K562 (cell line): ENCODE data around the gene BRME1. TPM values are rescaled to one million over a fixed set of nuclear protein-coding genes. Genes with fewer than 3 reads are reported as not detected.

Experiments
- ATAC-seq: fragments of 200-7000 bp; cut with Tn5 transposase; 3 replicates; pipeline ENCODE4 v1.9.1; 2020; ENCODE audit warnings: moderate library complexity
- BruUV-seq: library from RNA; stranded (reverse); fragments of 400-500 nt; replicated peaks from 2 replicates; lab custom pipeline; 2021; lab: Mats Ljungman, UMichigan
- CTCF ChIA-PET: fragments of 300-600 bp; formaldehyde crosslinking; extraction: SDS; loops from one replicate; lab custom pipeline; 2021; ENCODE audit warnings: low intra/inter-chr PET ratio; lab: Yijun Ruan, JAX
- POLR2A ChIA-PET: fragments of 300-600, 350-650 bp; sonication (Branson Sonifier 250); formaldehyde crosslinking; extraction: SDS; loops from one replicate; lab custom pipeline; 2021; ENCODE audit warnings: antibody characterized with exemption, inconsistent platforms; lab: Yijun Ruan, JAX
- DNase-seq, 4 experiments: peaks; one replicate each; pipeline versions ENCODE4 v3.0.0 to v3.0.0-alpha.2; 2011 to 2018; ENCODE audit warnings: low spot score in 3 of 4, mixed read lengths in 3 of 4; ENCODE audit errors: extremely low read depth in 1 of 4
- FAIRE-seq: peaks from 2 replicates; lab custom pipeline; 2011; peaks lifted over from hg19 to GRCh38; lab: Jason Lieb, UNC
- H2AFZ ChIP-seq: 2 replicates; pipeline ENCODE4 v1.6.0; 2011; ENCODE audit warnings: low read depth, low read length, control low read depth, inconsistent platforms
- H3K27ac ChIP-seq: fragments of 200-600 bp; 3 replicates; pipeline ENCODE4 v1.8.0; 2011; ENCODE audit warnings: low read depth, mild to moderate bottlenecking, control low read depth, inconsistent platforms, low read length, moderate library complexity, mixed read lengths; ENCODE audit errors: extremely low read depth
- H3K27me3 ChIP-seq, 2 experiments: fragments of 300-600 bp in 1 of 2; 2 replicates in 1 of 2; 3 replicates in 1 of 2; pipeline versions ENCODE4 v1.6.0 to v1.8.0; 2011; ENCODE audit warnings: inconsistent platforms in 2 of 2, low read length in 2 of 2, mild to moderate bottlenecking in 1 of 2, mixed read lengths in 1 of 2, moderate library complexity in 1 of 2; ENCODE audit not compliant: control insufficient read depth in 2 of 2, insufficient read depth in 2 of 2
- H3K36me3 ChIP-seq: fragments of 300-600 bp; 3 replicates; pipeline ENCODE4 v1.8.0; 2011; ENCODE audit warnings: mild to moderate bottlenecking, low read length, inconsistent platforms; ENCODE audit not compliant: control insufficient read depth, insufficient read depth
- H3K4me1 ChIP-seq, 2 experiments: fragments of 200-600 bp in 1 of 2; replicated peaks in 1 of 2; 2 replicates in 1 of 2; 3 replicates in 1 of 2; pipeline versions ENCODE4 v1.5.1 to v1.8.0; 2011; ENCODE audit warnings: inconsistent platforms in 2 of 2, low read length in 2 of 2, mild to moderate bottlenecking in 1 of 2, mixed read lengths in 1 of 2, moderate library complexity in 1 of 2; ENCODE audit not compliant: control insufficient read depth in 2 of 2, insufficient read depth in 2 of 2
- H3K4me2 ChIP-seq: 2 replicates; pipeline ENCODE4 v1.6.1; 2011; ENCODE audit warnings: low read length, control low read depth, inconsistent platforms, mixed read lengths; ENCODE audit not compliant: insufficient read depth
- H3K4me3 ChIP-seq: fragments of 200-600 bp; sonication (generic), shearing (Covaris generic); 2 replicates; pipeline ENCODE4 v1.5.1; 2016; ENCODE audit warnings: control low read depth, inconsistent platforms
- H3K79me2 ChIP-seq: fragments of 200-600 bp; 3 replicates; pipeline ENCODE4 v1.8.0; 2011; ENCODE audit warnings: low read length, inconsistent platforms; ENCODE audit not compliant: control insufficient read depth, insufficient read depth
- H3K9ac ChIP-seq, 2 experiments: 2 replicates each; pipeline versions ENCODE4 v1.6.0 to v1.6.1; 2011; ENCODE audit warnings: low read depth in 2 of 2, low read length in 2 of 2, control low read depth in 1 of 2, inconsistent platforms in 1 of 2, mild to moderate bottlenecking in 1 of 2, mixed read lengths in 1 of 2; ENCODE audit not compliant: insufficient read depth in 1 of 2
- H3K9me1 ChIP-seq: one replicate; pipeline ENCODE4 v1.6.0; 2011; ENCODE audit warnings: inconsistent platforms, mild to moderate bottlenecking, low read length, moderate library complexity; ENCODE audit not compliant: control insufficient read depth, insufficient read depth
- H3K9me3 ChIP-seq: replicated peaks from 2 replicates; pipeline ENCODE4 v1.5.1; 2011; ENCODE audit warnings: low read depth, low read length, inconsistent platforms; ENCODE audit not compliant: control insufficient read depth, insufficient read depth
- H4K20me1 ChIP-seq: replicated peaks from 2 replicates; pipeline ENCODE4 v1.6.1; 2011; ENCODE audit warnings: low read length, inconsistent platforms, mixed read lengths; ENCODE audit not compliant: control insufficient read depth, insufficient read depth
- ARNT ChIP-seq, 2 experiments: fragments of 450-650 bp; IDR thresholded peaks; 2 replicates each; pipeline ENCODE4 v1.6.1; 2016; ENCODE audit warnings: mild to moderate bottlenecking in 1 of 2
- ATF7 ChIP-seq: fragments of 450-650 bp; IDR thresholded peaks from 2 replicates; pipeline ENCODE4 v1.7.1; 2014; ENCODE audit warnings: mild to moderate bottlenecking, moderate library complexity
- BACH1 ChIP-seq: fragments of 200-800 bp; sonication (Bioruptor generic); IDR thresholded peaks from 2 replicates; pipeline ENCODE4 v1.6.1; 2016; ENCODE audit warnings: missing genetic modification characterization, missing compliant biosample characterization
- CCAR2 ChIP-seq: fragments of 200-400 bp; formaldehyde crosslinking; IDR thresholded peaks from 2 replicates; pipeline ENCODE4 v1.6.1; 2017; ENCODE audit warnings: mild to moderate bottlenecking, low read depth, low read length
- ETV1 ChIP-seq: fragments of 450-650 bp; conservative IDR thresholded peaks from 2 replicates; pipeline ENCODE4 v1.6.1; 2016; ENCODE audit warnings: missing genetic modification characterization, control low read depth, low read depth, missing compliant biosample characterization
- ETV5 ChIP-seq: sonication (generic); formaldehyde crosslinking; IDR thresholded peaks from 2 replicates; pipeline ENCODE4 v1.4.0; 2020; ENCODE audit warnings: low read depth, mild to moderate bottlenecking, missing genetic modification reagents
- HMBOX1 ChIP-seq: sonication (generic); IDR thresholded peaks from 2 replicates; pipeline ENCODE4 v1.6.1; 2016
- ILF3 ChIP-seq: fragments of 450-650 bp; IDR thresholded peaks from 2 replicates; pipeline ENCODE4 v1.6.1; 2018; ENCODE audit warnings: antibody characterized with exemption, mild to moderate bottlenecking, moderate library complexity, borderline replicate concordance
- MNT ChIP-seq, 2 experiments: fragments of 450-650 bp; conservative IDR thresholded peaks; 2 replicates each; pipeline ENCODE4 v1.6.1; 2017; ENCODE audit warnings: mild to moderate bottlenecking in 2 of 2, moderate library complexity in 2 of 2
- MYNN ChIP-seq, 2 experiments: sonication (generic); formaldehyde crosslinking in 1 of 2; IDR thresholded peaks; 2 replicates each; pipeline versions ENCODE4 v1.5.0 to v1.6.1; 2016 to 2020; ENCODE audit warnings: antibody characterized with exemption in 1 of 2, missing genetic modification reagents in 1 of 2
- PPARD ChIP-seq: fragments of 250-450 bp; sonication (Bioruptor Pico); IDR thresholded peaks from 2 replicates; pipeline ENCODE4 v1.8.0; 2022; ENCODE audit warnings: inconsistent platforms, mild to moderate bottlenecking, moderate library complexity
- ZNF12 ChIP-seq: sonication (generic); formaldehyde crosslinking; IDR thresholded peaks from 2 replicates; pipeline ENCODE4 v1.4.0; 2020; ENCODE audit warnings: mild to moderate bottlenecking, missing genetic modification reagents
- ZNF518B ChIP-seq: fragments of 250-450 bp; sonication (Bioruptor Pico); IDR thresholded peaks from 2 replicates; pipeline ENCODE4 v1.5.0; 2021; ENCODE audit warnings: mild to moderate bottlenecking, moderate library complexity
- ZNF717 ChIP-seq: fragments of 250-450 bp; sonication (Bioruptor Pico); IDR thresholded peaks from 2 replicates; pipeline ENCODE4 v1.5.0; 2021
- ZNF778 ChIP-seq: fragments of 450-650 bp; formaldehyde crosslinking; IDR thresholded peaks from 2 replicates; pipeline ENCODE4 v1.4.0; 2020; ENCODE audit warnings: mild to moderate bottlenecking, moderate library complexity
- WGBS: fragments of 100-300 bp; shearing (Covaris generic); methylation state at CpG from one replicate; pipeline ENCODE4 v1.1.6; 2016; ENCODE audit warnings: low coverage, mixed read lengths; ENCODE audit not compliant: insufficient coverage; ENCODE audit errors: missing lambda C conversion rate; 5-methylcytosine and 5-hydroxymethylcytosine counted together
- in situ Hi-C: fragments of 300-500 bp; cut with MboI; formaldehyde crosslinking; loops from 4 replicates; pipeline ENCODE4 v1.15.0; 2018; ENCODE audit warnings: inconsistent platforms, mixed read lengths
- intact Hi-C: fragments of 100-400 bp; cut with micrococcal nuclease; formaldehyde crosslinking; loops from 2 replicates; pipeline ENCODE4 v1.14.2; 2022
- polyA plus RNA-seq, 8 experiments: library from polyadenylated mRNA; depleted of rRNA in 4 of 8; stranded (reverse) in 5 of 8; unstranded in 3 of 8; fragments of >200 nt; fragmentation: Nextera tagmentation in 2 of 8; fragmentation: Illumina TruSeq in 1 of 8; extraction: Ambion mirVana in 2 of 8; extraction: Trizol in 1 of 8; gene quantifications; 2 replicates each; pipeline versions ENCODE4 v1.2.1 to v1.2.3, GENCODE V29; 2011 to 2014; ENCODE audit warnings: inconsistent platforms in 1 of 8, missing spikeins in 1 of 8
- total RNA-seq, 7 experiments: library from RNA; depleted of rRNA in 6 of 7; stranded (reverse); fragments of >200 nt in 6 of 7; fragmentation: Illumina TruSeq in 2 of 7; extraction: Trizol in 2 of 7; gene quantifications; 2 replicates each; pipeline versions ENCODE4 v1.2.1 to v1.2.3, GENCODE V29; 2011 to 2021; ENCODE audit warnings: low replicate concordance in 1 of 7

BRME1 gene
- total and polyA plus RNA-seq, 9 of the 15 experiments (the other 6 are each of a cell fraction or from before 2014, with no cell fraction given), result 0.75 to 6.1 (median 3.6) TPM

GRCh38 chr19:13920940-13921747, 15.2 kb upstream of the BRME1 start:
- ATAC-seq, result peak; percentile 98
- no peak overlapping the region for H3K9ac ChIP-seq
- FAIRE-seq, result peak; percentile 99
- POLR2A ChIA-PET, result interaction anchor here (0.5 to 4.3 kb wide), 6 partner anchors 11 to 324 kb away, joined by 3 to 21 read pairs (median 4); no protein-coding TSS in a partner anchor
- peak overlapping the region; percentile 78 for H2AFZ ChIP-seq
- CTCF ChIA-PET, result no interaction called here
- no peaks in the 10 kb centered on the region; a peak in 1 of 5 replicates for H3K27me3 ChIP-seq
- intact Hi-C loops (no loop called here), in situ Hi-C loops (no loop called here)
- WGBS, result 55% methylated on average over 2 of the region's 2 CpGs
- H3K9me3 ChIP-seq, result peaks cover 6% of the 10 kb centered on the region
- H3K27ac ChIP-seq, result peak overlapping the region; percentile 55
- no peak overlapping the region for H3K4me3 ChIP-seq
- H3K36me3 ChIP-seq, result peaks cover 62% of the 10 kb centered on the region
- H3K9me1 ChIP-seq, result peaks cover 3% of the 10 kb centered on the region
- H3K79me2 ChIP-seq, result no peaks in the 10 kb centered on the region
- H3K4me2 ChIP-seq, result peak overlapping the region; percentile 20
- BruUV-seq, result no TSS peak
- DNase-seq, result peak; percentile 74 to 80 (median 78)
- no peaks in the 10 kb centered on the region for H4K20me1 ChIP-seq
- H3K4me1 ChIP-seq, result peaks cover 0 to 13% of the 10 kb centered on the region in 2 experiments; a peak in 1 of 5 replicates
- TF ChIP-seq MYNN (IDR thresholded peaks at IDR 0.05) (no peak), MYNN (CRISPR knock-in tag; IDR thresholded peaks at IDR 0.05) (no peak), ZNF778 (CRISPR knock-in tag) (no peak), PPARD (CRISPR knock-in tag) (no peak), ZNF717 (CRISPR knock-in tag) (no peak), ARNT (IDR thresholded peaks at IDR 0.05) (peak in 1 of 2 experiments; percentile 76; a peak in 1 of 4 replicates), HMBOX1 (peak; percentile 74; the same call in 1 of the 2 replicates), ETV5 (CRISPR knock-in tag) (no peak), ATF7 (peak; percentile 85; the same call in 1 of the 2 replicates), MNT (conservative IDR thresholded peaks at IDR 0.05) (peak in 1 of 2 experiments; percentile 9; a peak in 1 of 4 replicates), CCAR2 (no peak), ZNF518B (CRISPR knock-in tag) (no peak), ILF3 (no peak), BACH1 (tag) (no peak), ETV1 (tag) (no peak), ZNF12 (peak; percentile 100)
